Keratinocyte (primary cell): ENCODE data around the gene OPRL1. TPM values are rescaled to one million over a fixed set of nuclear protein-coding genes. Genes with fewer than 3 reads are reported as not detected.

Experiments used
- DNase-seq: peaks from one replicate; pipeline ENCODE4 v3.0.0-alpha.2; 2011; ENCODE audit warnings: low read depth, missing footprints, low spot score
- FAIRE-seq: peaks from 2 replicates; lab custom pipeline; 2011; peaks lifted over from hg19 to GRCh38; lab: Jason Lieb, UNC
- H2AFZ ChIP-seq: 2 replicates; pipeline ENCODE4 v1.6.0; 2012; ENCODE audit warnings: low read length, control low read depth, inconsistent platforms; ENCODE audit not compliant: control insufficient read depth
- H3K27ac ChIP-seq: 2 replicates; pipeline ENCODE4 v1.5.1; 2011; ENCODE audit warnings: low read length; ENCODE audit not compliant: control insufficient read depth, insufficient read depth
- H3K27me3 ChIP-seq: 3 replicates; pipeline ENCODE4 v1.6.0; 2011; ENCODE audit warnings: low read length; ENCODE audit not compliant: control insufficient read depth, insufficient read depth; ENCODE audit errors: extremely low read depth
- H3K36me3 ChIP-seq, 2 experiments: 2 replicates in 1 of 2; 3 replicates in 1 of 2; pipeline ENCODE4 v1.5.1; 2011; ENCODE audit warnings: low read length in 2 of 2, mild to moderate bottlenecking in 1 of 2; ENCODE audit not compliant: control insufficient read depth in 2 of 2, insufficient read depth in 2 of 2; ENCODE audit errors: extremely low read depth in 1 of 2
- H3K4me1 ChIP-seq: 3 replicates; pipeline ENCODE4 v1.5.1; 2011; ENCODE audit warnings: low read length; ENCODE audit not compliant: control insufficient read depth, insufficient read depth; ENCODE audit errors: extremely low read depth
- H3K4me2 ChIP-seq: 3 replicates; pipeline ENCODE4 v1.6.0; 2011; ENCODE audit warnings: low read depth, low read length; ENCODE audit not compliant: control insufficient read depth, insufficient read depth; ENCODE audit errors: extremely low read depth
- H3K4me3 ChIP-seq, 3 experiments: fragments of 200-600 bp in 1 of 3; sonication (generic) in 1 of 3; 2 replicates in 2 of 3; 3 replicates in 1 of 3; pipeline ENCODE4 v1.5.1; 2011 to 2016; ENCODE audit warnings: low read length in 3 of 3, mild to moderate bottlenecking in 3 of 3, control low read depth in 2 of 3, inconsistent platforms in 1 of 3, low read depth in 1 of 3, mixed read lengths in 1 of 3, mixed run types in 1 of 3, moderate library complexity in 1 of 3; ENCODE audit not compliant: control insufficient read depth in 2 of 3, insufficient read depth in 2 of 3; ENCODE audit errors: extremely low read depth in 1 of 3
- H3K79me2 ChIP-seq: 2 replicates; pipeline ENCODE4 v1.6.0; 2012; ENCODE audit warnings: low read length; ENCODE audit not compliant: control insufficient read depth, insufficient read depth
- H3K9ac ChIP-seq: 3 replicates; pipeline ENCODE4 v1.6.0; 2011; ENCODE audit warnings: low read length; ENCODE audit not compliant: control insufficient read depth, insufficient read depth; ENCODE audit errors: extremely low read depth
- H3K9me1 ChIP-seq: 3 replicates; pipeline ENCODE4 v1.6.0; 2011; ENCODE audit warnings: low read length; ENCODE audit not compliant: control insufficient read depth, insufficient read depth; ENCODE audit errors: extremely low read depth
- H3K9me3 ChIP-seq: 2 replicates; pipeline ENCODE4 v1.5.1; 2012; ENCODE audit warnings: low read depth, low read length; ENCODE audit not compliant: control insufficient read depth
- H4K20me1 ChIP-seq: 3 replicates; pipeline ENCODE4 v1.6.0; 2011; ENCODE audit warnings: low read length; ENCODE audit not compliant: control insufficient read depth, insufficient read depth; ENCODE audit errors: extremely low read depth
- CTCF ChIP-seq, 3 experiments: IDR thresholded peaks in 1 of 3; conservative IDR thresholded peaks in 1 of 3; optimal IDR thresholded peaks in 1 of 3; 2 replicates in 2 of 3; 3 replicates in 1 of 3; pipeline versions ENCODE3 to v1.5.1; 2011; ENCODE audit warnings: low read length in 3 of 3, mild to moderate bottlenecking in 3 of 3, moderate library complexity in 2 of 3, control low read depth in 1 of 3, inconsistent platforms in 1 of 3; ENCODE audit not compliant: insufficient read depth in 2 of 3; ENCODE audit errors: extremely low read depth in 1 of 3
- EZH2 ChIP-seq: IDR thresholded peaks from one replicate; pipeline ENCODE4 v1.6.1; 2012; ENCODE audit warnings: inconsistent platforms, mild to moderate bottlenecking, low read length, moderate library complexity
- dilution Hi-C: fragments of 300-500 bp; cut with MboI; formaldehyde crosslinking; loops from one replicate; pipeline ENCODE4 v1.7.0; 2020; ENCODE audit warnings: low sequenced_read_pairs; ENCODE audit not compliant: extremely low pct_ligation_motif_present
- polyA plus RNA-seq, 5 experiments: library from polyadenylated mRNA; depleted of rRNA in 3 of 5; stranded (reverse) in 3 of 5; stranded (forward) in 1 of 5; unstranded in 1 of 5; fragments of >200 nt; gene quantifications; 1 replicate in 1 of 5; 2 replicates in 3 of 5; 3 replicates in 1 of 5; pipeline versions ENCODE4 v1.2.1 to v1.2.3, GENCODE V29; 2011 to 2012; ENCODE audit warnings: missing spikeins in 2 of 5, low read depth in 1 of 5, low replicate concordance in 1 of 5

Gene OPRL1
- polyA plus RNA-seq, 1 donor (not counting 4 experiments of a cell fraction or from before 2014, with no cell fraction given), result 0.25 TPM

- no peaks in the 10 kb centered on the region for H3K4me1 ChIP-seq
- dilution Hi-C loops, result no loop called here
- H3K79me2 ChIP-seq, result no peaks in the 10 kb centered on the region
- no peaks in the 10 kb centered on the region for H3K27me3 ChIP-seq
- H2AFZ ChIP-seq, result no peak overlapping the region
- H3K27ac ChIP-seq, result no peak overlapping the region
- no peaks in the 10 kb centered on the region for H3K9me3 ChIP-seq
- no peak for DNase-seq
- no peak overlapping the region for H3K4me2 ChIP-seq
- TF ChIP-seq CTCF (optimal IDR thresholded peaks at IDR 0.05 in 1 of 3, IDR thresholded peaks at IDR 0.05 in 1 of 3, conservative IDR thresholded peaks at IDR 0.05 in 1 of 3; ENCODE audit: extremely low read depth in 1 of 3, insufficient read depth in 2 of 3, low read length in 3 of 3), result no peak
- no peak for TF ChIP-seq EZH2
- no peak overlapping the region for H3K9ac ChIP-seq
- no peaks in the 10 kb centered on the region for H3K36me3 ChIP-seq
- FAIRE-seq, result no peak
- H3K9me1 ChIP-seq, result no peaks in the 10 kb centered on the region
- no peak overlapping the region for H3K4me3 ChIP-seq
- no peaks in the 10 kb centered on the region for H4K20me1 ChIP-seq
Observed at GRCh38 chr20:64109831-64110391, 30.0 kb downstream of the OPRL1 start.

GRCh38 chr20:64110411-64111068, 30.7 kb downstream of the OPRL1 start:
- Histone ChIP-seq H3K9ac (no peak overlapping the region), H3K27ac (no peak overlapping the region), H3K4me3 (no peak overlapping the region), H3K4me1 (no peaks in the 10 kb centered on the region), H2AFZ (no peak overlapping the region), H3K9me1 (no peaks in the 10 kb centered on the region), H3K27me3 (no peaks in the 10 kb centered on the region), H3K9me3 (no peaks in the 10 kb centered on the region), H3K36me3 (no peaks in the 10 kb centered on the region), H4K20me1 (no peaks in the 10 kb centered on the region), H3K4me2 (no peak overlapping the region), H3K79me2 (no peaks in the 10 kb centered on the region)
- no peak for DNase-seq
- dilution Hi-C loops, result no loop called here
- no peak for TF ChIP-seq EZH2
- no peak for TF ChIP-seq CTCF (optimal IDR thresholded peaks at IDR 0.05 in 1 of 3, IDR thresholded peaks at IDR 0.05 in 1 of 3, conservative IDR thresholded peaks at IDR 0.05 in 1 of 3; ENCODE audit: extremely low read depth in 1 of 3, insufficient read depth in 2 of 3, low read length in 3 of 3)
- FAIRE-seq, result no peak
